ENCODE results near the gene TGM3.

Gene TGM3, protein sequence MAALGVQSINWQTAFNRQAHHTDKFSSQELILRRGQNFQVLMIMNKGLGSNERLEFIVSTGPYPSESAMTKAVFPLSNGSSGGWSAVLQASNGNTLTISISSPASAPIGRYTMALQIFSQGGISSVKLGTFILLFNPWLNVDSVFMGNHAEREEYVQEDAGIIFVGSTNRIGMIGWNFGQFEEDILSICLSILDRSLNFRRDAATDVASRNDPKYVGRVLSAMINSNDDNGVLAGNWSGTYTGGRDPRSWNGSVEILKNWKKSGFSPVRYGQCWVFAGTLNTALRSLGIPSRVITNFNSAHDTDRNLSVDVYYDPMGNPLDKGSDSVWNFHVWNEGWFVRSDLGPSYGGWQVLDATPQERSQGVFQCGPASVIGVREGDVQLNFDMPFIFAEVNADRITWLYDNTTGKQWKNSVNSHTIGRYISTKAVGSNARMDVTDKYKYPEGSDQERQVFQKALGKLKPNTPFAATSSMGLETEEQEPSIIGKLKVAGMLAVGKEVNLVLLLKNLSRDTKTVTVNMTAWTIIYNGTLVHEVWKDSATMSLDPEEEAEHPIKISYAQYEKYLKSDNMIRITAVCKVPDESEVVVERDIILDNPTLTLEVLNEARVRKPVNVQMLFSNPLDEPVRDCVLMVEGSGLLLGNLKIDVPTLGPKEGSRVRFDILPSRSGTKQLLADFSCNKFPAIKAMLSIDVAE

DNA sequence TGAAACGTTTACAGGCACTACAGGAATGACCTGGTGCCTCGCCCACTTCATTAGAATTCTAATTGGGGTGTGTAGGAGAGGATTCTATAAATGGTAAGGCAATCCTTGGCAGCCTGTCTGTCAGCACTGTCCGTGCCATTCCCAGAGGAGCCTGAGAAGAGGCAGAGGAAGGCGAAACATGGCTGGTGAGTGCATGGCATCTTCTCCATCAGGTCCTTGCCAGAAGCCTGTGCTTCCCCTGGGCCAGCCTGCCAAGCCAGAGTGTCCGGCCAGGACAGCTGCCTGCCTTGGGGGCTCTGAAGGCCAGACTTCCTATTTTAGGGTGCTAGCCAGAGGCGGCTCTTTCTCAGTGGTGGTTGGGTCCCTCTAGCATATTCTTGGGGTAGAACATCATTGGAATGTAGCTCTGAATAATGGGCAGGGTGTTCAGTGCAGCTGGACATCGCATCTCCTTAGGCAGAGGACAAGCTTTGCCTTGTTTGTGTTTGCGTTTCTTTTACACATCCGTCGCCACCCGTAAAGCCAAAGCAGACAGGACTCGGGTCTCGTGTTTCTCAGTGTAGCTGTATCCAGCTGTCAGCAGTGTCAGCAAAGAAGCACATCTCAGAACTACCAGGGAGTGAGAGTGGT, at the start of gene TGM3:
Gene TGM3, plus strand, starts transcription at position 116 of the 630 bp plus-strand sequence. Its CDS starts 63 bp downstream, at position 179.
- DNase-seq = peak; percentile 53

DNA sequence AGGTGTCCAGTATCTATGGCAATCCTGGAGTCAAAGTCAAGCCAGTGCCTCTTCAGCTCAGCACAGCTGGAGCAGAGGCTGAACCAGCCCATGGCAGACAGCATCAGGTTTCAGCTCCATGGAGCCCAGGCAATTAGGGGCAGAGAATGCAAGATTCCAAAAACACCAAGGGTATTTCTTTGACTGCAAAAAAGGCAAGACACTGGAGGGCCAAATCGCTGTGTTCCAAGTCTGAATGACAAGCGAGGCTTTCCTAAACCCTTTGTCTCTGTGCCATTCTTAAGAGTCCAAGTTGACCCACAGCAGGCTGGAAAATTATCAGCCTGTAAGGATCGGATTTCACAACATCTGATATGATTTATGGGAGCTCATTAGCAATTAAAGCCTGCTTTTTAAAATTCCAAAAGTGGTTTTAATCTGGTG, 49.7 kb upstream of the TGM3 start:
- DNase-seq = peak; percentile 75

DNA sequence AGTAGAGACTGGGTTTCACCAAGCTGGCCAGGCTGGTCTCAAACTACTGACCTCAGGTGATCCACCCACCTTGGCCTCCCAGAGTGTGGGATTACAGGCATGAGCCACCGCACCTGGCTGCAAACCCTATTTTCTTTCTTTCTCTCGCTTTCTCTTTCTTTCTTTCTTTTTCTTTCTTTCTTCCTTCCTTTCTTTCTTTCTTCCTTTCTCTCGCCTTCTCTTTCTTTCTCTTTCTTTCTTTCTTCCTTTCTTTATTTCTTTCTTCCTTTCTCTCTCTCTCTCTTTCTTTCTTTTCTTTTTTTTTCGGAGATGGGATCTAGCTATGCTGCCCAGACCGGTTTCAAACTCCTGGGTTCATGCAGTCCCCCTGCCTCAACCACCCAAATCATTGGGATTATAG, 47.0 kb upstream of the TGM3 start:
- DNase-seq = no peak

DNA sequence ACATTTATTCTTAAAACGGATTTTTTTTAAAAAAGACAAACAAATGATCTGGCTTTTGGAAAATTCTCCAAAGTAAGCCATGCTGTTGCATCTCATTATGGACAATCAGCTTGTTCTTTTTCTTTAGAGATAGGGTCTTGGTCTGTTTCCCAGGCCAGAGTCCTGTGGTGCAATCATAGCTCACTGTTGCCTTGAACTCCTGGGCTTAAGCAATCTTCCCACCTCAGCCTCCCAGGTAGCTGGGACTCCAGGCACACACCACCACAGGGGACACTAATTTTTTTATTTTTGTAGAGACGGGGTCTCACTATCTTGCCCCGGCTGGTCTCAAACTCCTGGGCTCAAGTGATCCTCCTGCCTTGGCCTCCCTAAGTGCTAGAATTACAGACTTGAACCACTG, 45.9 kb upstream of the TGM3 start:
- no peak for DNase-seq

DNA sequence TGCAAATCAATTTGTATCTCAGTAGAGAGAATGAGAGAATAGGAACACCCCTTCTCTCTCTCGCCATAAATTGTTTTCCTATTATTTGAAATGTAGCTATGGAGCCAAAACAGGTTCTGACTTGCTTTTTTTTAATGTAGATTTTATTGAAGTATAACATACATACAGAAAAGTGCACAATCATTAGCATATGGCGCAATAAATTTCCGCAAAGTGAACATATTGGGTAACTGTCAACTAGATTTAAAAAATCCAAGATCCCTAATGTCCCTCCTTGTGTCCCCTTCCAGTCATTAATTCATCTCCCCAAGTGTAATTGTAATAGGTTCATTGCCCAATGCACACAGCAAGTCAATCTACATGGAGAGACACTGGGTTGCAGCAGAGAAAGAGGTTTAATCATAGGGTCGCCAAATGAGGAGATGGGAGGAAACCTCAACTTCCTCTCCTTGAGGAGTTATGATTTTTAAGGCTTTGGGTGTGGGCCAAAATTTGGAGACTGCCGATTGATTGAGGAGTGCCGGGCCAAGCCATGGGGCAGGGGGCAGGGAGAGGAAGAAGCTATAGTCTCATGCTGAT, 43.3 kb upstream of the TGM3 start:
- no peak for DNase-seq

DNA sequence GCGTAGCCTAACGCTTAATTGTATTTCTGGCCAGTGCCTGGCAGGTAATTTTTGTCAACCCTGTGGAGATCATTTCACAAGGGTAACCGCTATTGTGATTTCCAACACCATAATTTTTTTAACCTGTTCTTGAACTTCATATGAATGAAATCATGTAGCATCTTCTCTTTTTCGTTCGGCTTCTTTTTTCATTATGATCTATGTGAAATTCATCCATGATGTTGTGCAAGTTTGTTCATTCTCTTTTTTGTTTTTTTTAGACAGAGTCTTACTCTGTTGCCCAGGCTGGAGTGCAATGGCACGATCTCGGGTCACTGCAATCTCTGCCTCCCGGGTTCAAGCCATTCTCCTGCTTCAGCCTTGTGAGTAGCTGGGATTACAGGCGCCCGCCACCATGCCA, 42.5 kb upstream of the TGM3 start:
- no peak for DNase-seq

DNA sequence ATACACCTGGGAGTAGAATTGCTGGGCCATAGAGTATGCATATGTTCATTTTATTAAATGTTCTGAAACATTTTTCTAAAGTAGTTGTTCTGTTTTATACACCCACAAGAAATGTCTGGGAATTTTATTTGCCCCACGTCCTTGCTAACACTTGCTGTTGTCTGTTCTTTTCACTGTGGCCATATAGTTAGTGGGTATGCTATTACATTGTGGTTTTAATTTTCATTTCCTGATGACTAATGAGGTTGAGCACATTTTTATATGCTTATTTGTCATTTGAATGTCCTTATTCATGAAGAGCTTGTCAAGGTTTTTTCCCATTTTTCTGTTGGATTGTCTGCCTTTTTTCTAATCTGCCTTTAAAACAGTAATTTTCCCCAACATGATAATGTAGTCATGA, 41.5 kb upstream of the TGM3 start:
- DNase-seq = no peak

DNA sequence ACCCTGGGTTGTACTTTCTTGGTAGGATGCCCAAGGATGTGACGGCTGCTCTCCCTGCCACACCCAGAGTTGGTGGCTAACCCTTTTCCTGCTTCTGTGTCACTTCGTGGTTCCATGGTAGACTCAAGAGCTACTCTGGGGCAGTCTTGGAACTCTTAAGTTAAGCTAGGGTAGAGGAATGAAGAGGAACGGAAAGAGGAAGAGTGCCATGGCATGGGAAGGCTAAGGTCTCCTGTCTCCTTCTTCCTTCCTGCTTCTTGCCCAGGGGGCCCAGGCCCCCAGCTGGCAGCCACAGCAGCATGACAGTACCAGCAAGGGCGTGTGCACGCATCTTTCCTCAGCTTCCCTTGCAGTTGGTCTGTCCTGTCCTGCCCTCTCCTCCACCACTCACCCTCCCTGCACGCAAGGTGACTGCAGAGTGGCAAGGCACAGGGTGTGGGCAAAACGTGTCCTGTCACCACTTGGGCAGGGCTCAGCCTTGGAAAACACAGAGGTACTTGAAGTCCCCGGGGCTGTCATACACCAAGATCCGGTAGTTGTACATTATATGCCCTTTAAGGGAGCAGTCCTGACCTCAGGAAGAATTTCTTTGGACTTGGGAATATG, 39.8 kb upstream of the TGM3 start:
- no peak for DNase-seq

DNA sequence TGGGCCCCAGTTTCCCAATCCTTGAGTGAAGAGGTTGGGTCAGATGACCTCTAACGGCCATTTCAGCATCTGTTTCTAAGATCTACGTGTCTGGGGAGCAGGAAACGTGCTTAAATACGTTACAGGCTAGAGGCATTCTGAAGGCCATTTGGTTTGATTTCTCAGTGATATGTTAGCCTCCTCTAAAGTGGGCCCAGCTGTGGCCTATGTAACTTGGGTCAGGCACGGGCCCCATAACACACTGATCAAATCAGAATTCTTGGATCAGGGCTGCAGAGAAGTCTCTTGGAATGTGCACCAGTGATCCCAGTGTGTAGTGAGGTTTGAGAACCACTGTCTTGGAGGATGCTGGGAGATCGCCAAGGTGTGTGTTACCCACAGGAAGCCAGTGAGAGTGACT, 36.1 kb upstream of the TGM3 start:
- DNase-seq = no peak

DNA sequence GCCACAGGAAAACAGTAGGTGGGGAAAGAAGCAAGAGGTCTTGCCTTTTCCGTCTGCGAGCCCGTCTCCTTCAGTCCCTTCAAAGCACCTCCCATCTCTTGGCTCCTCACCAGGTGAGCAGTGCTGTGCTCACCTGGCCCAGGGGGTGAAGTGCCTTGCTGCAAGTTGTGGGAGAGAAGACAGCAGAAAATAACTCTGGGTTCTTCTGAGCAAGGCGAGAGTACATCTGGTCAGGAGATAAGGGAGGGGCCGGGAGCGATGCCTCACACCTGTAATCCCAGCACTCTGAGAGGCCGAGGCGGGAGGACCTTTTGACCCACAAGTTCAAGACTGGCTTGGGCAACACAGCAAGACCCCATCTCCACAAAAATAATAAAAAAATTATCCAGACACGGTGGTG, 35.6 kb upstream of the TGM3 start:
- no peak for DNase-seq

DNA sequence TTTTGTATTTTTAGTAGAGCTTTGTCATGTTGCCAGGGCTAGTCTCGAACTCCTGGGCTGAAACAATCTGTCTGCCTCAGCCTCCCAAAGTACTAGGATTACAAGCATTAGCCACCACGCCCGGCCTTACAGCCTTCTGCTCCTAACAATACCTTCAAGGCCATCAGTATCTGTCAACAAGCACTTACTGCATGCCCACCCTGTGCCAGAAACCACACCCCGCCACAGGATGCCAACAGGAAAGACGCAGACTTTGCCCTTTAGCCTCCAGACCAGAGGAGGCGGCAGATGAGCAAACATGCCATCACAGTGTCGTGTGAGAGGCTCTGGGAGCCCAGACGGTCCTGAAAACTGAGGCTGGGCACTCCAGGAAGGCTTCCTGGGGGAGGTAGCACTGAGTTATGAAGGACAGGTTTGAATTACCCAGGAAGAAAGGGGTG, 34.7 kb upstream of the TGM3 start:
- peak; percentile 56 for DNase-seq

DNA sequence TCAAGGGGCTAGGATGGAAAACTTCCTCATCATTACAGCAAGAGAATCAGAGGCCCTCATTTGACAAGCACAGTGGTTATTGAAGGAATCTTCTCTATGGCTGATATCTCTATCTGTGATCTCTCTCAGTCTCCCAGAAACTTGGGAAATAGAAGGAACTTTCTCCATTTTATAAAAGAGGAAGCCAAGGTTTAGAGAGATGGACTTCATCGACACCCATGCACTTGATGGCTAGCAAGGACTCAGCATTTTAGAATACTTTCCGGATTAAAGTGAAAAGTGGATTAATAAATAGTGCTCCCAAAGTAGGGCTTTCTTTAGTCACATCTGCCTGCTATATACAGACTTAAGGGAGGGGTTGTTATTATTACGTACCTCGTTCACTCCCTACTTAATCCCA, 34.2 kb upstream of the TGM3 start:
- no peak for DNase-seq

DNA sequence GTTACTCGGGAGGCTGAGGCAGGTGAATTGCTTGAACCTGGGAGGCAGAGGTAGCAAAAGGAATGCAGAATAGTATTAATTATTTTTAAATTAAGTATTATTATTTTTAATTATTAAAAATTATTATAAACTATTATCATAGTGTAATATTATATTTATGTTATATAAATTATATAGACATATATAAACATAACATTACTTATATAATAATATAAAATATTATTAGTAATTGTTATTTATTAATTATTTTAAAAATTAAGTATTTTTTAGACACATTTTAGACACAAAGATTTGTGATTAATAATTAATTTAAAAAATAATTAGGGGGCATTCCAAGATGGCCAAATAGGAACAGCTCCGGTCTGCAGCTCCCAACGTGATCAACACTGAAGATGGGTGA, 31.7 kb upstream of the TGM3 start:
- no peak for DNase-seq

DNA sequence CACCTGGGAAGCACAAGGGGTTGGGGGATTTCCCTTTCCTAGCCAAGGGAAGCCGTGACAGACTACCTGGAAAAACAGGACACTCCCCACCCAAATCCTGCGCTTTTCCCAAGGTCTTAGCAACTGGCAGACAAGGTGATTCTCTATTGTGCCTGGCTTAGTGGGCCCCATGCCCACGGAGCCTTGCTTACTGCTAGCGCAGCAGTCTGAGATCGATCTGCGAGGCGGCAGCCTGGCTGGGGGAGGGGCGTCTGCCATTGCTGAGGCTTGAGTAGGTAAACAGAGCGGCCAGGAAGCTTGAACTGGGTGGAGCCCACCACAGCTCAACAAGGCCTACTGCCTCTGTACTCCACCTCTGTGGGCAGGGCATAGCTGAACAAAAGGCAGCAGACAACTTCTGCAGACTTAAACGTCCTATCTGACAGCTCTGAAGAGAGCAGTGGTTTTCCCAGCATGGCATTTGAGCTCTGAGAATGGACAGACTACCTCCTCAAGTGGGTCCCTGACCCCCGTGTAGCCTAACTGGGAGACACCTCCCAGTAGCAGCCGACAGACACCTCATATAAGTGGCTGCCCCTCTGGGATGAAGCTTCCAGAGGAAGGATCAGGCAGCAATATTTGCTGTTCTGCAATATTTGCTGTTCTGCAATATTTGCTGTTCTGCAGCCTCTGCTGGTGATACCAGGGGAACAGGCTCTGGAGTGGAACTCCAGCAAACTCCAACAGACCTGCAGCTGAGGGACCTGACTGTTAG, 31.0 kb upstream of the TGM3 start:
- DNase-seq = peak; percentile 60

DNA sequence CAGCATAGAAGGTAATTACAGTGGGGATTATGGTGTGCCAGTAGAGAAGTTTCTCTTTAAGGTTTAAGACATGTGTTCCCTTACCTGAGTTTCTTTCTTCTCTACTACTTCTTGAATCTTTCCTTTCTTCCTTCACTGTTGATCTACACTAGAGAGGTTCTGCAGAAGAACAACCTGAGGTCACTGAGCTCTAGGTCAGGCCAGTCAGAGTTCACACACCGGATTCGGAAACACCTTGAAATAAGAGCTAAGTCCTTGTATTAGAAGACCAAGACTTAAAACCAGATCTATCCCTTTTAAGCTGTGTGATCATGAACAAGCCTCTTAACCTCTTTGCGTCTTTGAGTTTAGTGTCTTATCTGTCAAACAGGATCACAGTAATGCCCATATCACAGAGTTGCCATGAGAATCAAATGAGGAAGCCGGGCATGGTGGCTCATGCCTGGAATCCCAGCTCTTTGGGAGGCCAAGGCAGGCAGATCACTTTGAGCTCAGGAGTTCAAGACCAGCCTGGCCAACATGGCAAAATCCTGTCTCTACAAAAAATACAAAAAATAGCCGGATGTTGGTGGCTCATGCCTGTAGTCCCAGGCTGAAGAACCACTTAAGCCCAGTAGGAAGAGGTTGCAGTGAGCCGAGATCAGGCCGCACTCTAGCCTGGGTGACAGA, 22.0 kb upstream of the TGM3 start:
- no peak for DNase-seq

DNA sequence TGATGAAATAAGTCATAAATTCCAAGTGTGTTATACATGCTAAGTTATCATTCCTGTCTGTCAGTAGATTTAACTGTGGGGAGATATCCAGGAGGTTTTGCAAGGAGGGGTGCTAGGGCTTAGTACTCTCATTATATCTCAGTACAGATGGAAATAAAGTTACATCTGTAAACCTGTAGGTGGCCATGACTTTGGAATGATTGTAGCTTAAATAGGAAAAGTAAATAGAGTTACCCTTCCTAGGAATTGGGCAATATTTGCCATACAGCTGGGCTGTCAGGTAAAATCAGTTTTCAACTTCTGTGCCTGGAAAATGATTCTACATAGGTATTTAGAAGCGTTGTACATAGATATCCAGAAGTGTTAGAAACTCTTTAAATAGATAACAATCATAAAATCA, 19.8 kb upstream of the TGM3 start:
- no peak for DNase-seq

DNA sequence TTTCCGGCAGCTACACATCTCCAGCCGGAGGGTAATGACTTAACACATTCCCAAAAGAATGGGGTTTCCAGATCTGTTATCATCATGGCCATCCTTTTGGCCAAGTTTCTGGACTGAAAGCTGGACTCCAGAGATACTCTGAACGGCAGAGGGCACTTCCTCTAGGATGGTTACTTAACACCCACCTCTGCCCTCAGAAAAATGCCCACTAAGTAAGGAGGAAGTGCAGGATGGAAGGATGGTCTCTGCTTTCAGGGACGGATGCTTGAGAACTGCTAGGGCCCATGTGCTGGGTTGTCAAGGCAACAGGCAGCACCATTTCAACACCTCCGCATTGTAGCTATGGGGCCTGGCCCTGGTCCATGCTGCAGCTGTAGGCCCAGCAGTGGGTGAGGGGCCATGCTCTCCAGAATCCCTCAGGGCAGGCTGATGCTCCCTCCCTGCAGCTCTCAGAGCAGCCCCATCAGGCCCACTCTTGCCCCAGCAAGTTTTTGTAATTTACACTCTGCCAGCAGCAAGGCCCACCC, 16.5 kb upstream of the TGM3 start:
- no peak for DNase-seq

DNA sequence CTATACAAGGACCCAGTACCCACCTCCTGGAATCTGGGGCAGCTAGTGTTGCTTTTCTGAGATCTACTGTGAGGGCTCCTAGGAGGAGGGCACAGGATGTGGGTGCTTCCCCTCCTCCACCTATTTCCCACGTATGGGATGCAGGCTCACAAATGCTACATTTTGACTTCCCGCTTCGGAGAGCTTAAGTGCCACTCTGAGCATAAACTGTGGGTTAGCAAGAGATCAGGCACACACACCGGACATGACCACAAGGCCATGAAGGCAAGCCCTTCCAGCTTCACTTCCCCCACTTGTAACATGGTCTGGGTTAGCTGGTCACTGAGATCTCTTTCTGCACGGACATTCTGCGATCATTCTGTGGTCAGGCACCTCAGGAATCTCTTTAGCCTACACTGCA, 15.7 kb upstream of the TGM3 start:
- no peak for DNase-seq

DNA sequence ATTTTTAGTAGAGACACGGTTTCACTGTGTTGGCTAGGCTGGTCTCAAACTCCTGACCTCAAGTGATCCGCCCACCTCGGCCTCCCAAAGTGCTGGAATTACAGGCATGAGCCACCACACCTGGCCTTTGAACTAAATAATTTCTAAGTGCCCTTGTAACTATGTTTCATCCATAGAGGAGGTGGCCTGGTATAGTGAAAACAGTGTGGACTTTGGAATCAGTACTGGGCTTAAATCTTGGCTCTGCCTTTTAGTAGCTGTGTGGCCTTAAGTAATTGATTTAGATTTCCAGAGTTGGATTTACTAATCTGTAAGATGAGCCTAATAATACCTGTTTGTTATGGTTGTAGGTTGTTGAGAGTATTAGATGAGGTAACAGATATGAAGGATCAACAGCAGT, 14.2 kb upstream of the TGM3 start:
- DNase-seq = no peak

DNA sequence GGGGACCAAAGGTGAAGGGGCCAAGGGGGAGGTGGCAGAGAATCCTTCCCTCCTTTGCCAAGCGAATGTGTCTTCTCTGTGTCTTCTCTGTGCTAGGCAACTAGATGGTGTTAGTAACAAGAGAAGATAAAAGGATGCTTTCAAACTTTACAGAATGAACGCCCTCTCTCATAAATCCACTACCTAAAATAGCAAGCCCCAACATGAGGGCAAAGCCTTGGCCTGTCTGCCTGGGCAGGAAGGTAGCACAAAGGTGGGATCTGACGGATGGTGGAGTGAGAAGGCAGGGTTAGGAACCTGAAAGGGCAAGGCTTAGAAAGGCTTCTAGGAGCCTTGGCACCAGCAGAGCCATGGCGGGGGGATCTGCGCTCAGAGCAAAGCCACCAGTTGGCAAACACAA, 13.6 kb upstream of the TGM3 start:
- no peak for DNase-seq

DNA sequence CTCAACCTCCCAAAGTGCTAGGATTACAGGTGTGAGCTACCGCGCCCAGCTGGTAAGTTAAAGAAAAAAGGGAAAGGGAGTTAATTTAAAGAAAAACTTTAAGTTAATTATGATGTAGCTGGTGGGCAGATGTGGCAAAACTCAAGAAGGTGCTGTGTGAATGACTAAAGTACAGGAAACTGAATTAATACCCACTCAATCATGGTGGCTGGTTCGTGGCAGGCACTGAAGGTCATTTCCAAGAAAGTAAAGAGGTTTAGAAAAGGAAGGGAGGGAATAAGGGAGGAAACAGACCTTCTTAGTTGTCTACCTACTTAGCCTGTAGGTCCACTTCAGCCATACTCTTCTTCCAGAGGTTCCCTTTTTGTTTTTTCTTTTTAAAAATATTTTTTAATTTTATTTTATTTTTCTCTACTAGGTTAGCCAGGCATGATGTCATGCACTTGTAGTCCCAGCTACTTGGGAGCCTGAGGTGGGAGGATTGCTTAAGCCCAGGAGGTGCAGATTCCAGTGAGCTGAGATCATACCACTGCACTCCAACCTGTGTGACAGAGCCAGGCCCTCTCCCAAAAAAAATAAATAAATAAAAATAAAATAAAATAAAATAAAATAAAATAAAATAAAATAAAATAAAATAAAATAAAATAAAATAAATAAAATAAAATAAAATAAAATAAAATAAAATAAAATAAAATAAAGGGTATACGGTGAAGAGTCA, 11.9 kb upstream of the TGM3 start:
- DNase-seq = no peak
